HepG2 (cell line): ENCODE results near the gene GNGT2. TPM values are rescaled to one million over a fixed set of nuclear protein-coding genes. Genes with fewer than 3 reads are reported as not detected.

Experiments used
- ARNTL ChIP-seq: sonication (generic); formaldehyde crosslinking; IDR thresholded peaks from 2 replicates; pipeline ENCODE4 v1.4.0; 2020; ENCODE audit warnings: mild to moderate bottlenecking, missing genetic modification reagents
- ATF2 ChIP-seq: sonication (generic); formaldehyde crosslinking; IDR thresholded peaks from 2 replicates; pipeline ENCODE4 v1.4.0; 2020; ENCODE audit warnings: missing genetic modification reagents
- DZIP1 ChIP-seq: sonication (generic); formaldehyde crosslinking; IDR thresholded peaks from 2 replicates; pipeline ENCODE4 v1.5.0; 2020; ENCODE audit warnings: mild to moderate bottlenecking, missing genetic modification reagents
- ELF3 ChIP-seq: IDR thresholded peaks from 2 replicates; pipeline ENCODE4 v1.6.1; 2016; ENCODE audit warnings: missing genetic modification reagents, missing compliant biosample characterization
- FLYWCH1 ChIP-seq: sonication (generic); formaldehyde crosslinking; IDR thresholded peaks from 2 replicates; pipeline ENCODE4 v1.8.1; 2023; ENCODE audit warnings: mild to moderate bottlenecking, missing genetic modification reagents
- HDAC2 ChIP-seq: sonication (generic); formaldehyde crosslinking; IDR thresholded peaks from 2 replicates; pipeline ENCODE4 v1.4.0; 2020; ENCODE audit warnings: missing genetic modification reagents
- HNF1B ChIP-seq: sonication (generic); formaldehyde crosslinking; IDR thresholded peaks from 2 replicates; pipeline ENCODE4 v1.5.1; 2020; ENCODE audit warnings: mild to moderate bottlenecking, moderate library complexity, missing genetic modification reagents
- HOXA3 ChIP-seq: sonication (generic); formaldehyde crosslinking; IDR thresholded peaks from 2 replicates; pipeline ENCODE4 v1.5.0; 2020; ENCODE audit warnings: missing genetic modification reagents
- JUNB ChIP-seq: sonication (generic); formaldehyde crosslinking; IDR thresholded peaks from 2 replicates; pipeline ENCODE4 v1.8.0; 2022; ENCODE audit warnings: missing genetic modification reagents, mild to moderate bottlenecking, borderline replicate concordance
- MXI1 ChIP-seq: IDR thresholded peaks from 3 replicates; pipeline ENCODE4 v1.6.1; 2012; ENCODE audit warnings: low read depth, low read length, inconsistent platforms, borderline replicate concordance
- RAD51 ChIP-seq: fragments of 450-650 bp; IDR thresholded peaks from 2 replicates; pipeline ENCODE4 v1.6.1; 2016; ENCODE audit warnings: borderline replicate concordance
- SKI ChIP-seq: fragments of 450-650 bp; IDR thresholded peaks from one replicate; pipeline ENCODE4 v1.6.1; 2018; ENCODE audit warnings: mild to moderate bottlenecking; ENCODE audit not compliant: partially characterized antibody
- SMC3 ChIP-seq: IDR thresholded peaks from 2 replicates; pipeline ENCODE4 v1.6.1; 2011; ENCODE audit warnings: low read length, improper control_type of control experiment
- STAG1 ChIP-seq: sonication (generic); formaldehyde crosslinking; IDR thresholded peaks from 2 replicates; pipeline ENCODE4 v1.4.0; 2020; ENCODE audit warnings: missing genetic modification reagents
- XRCC5 ChIP-seq: fragments of 200-400 bp; formaldehyde crosslinking; optimal IDR thresholded peaks from 2 replicates; pipeline ENCODE3; 2017; ENCODE audit warnings: mild to moderate bottlenecking, low read length
- ZNF337 ChIP-seq: sonication (generic); formaldehyde crosslinking; IDR thresholded peaks from 2 replicates; pipeline ENCODE4 v1.5.1; 2020; ENCODE audit warnings: missing genetic modification reagents, low read depth, mild to moderate bottlenecking, borderline replicate concordance
- ZNF451 ChIP-seq: sonication (generic); formaldehyde crosslinking; IDR thresholded peaks from 2 replicates; pipeline ENCODE4 v1.5.0; 2020; ENCODE audit warnings: mild to moderate bottlenecking, missing genetic modification reagents
- ZNF512B ChIP-seq: sonication (generic); formaldehyde crosslinking; IDR thresholded peaks from 2 replicates; pipeline ENCODE4 v1.5.1; 2020; ENCODE audit warnings: missing genetic modification reagents, mild to moderate bottlenecking, borderline replicate concordance
- ZNF670 ChIP-seq: sonication (generic); formaldehyde crosslinking; IDR thresholded peaks from 2 replicates; pipeline ENCODE4 v1.8.0; 2022; ENCODE audit warnings: mild to moderate bottlenecking, missing genetic modification reagents, borderline replicate concordance
- ZNF792 ChIP-seq: IDR thresholded peaks from 2 replicates; pipeline ENCODE4 v1.6.1; 2016
- polyA plus RNA-seq, 8 experiments: library from polyadenylated mRNA; depleted of rRNA in 3 of 8; stranded (reverse) in 7 of 8; unstranded in 1 of 8; fragments of >200 nt; fragmentation: Illumina TruSeq in 4 of 8; extraction: Trizol in 4 of 8; gene quantifications; 2 replicates each; pipeline versions ENCODE4 v1.2.1 to v1.2.3, GENCODE V29; 2011 to 2016; ENCODE audit warnings: low read depth in 4 of 8, missing spikeins in 1 of 8, mixed read lengths in 1 of 8; ENCODE audit not compliant: insufficient read depth in 1 of 8
- total RNA-seq, 5 experiments: library from RNA; depleted of rRNA; stranded (reverse); fragments of >200 nt; fragmentation: Illumina TruSeq; extraction: Trizol; gene quantifications; 2 replicates each; pipeline ENCODE4 v1.2.3, GENCODE V29; 2016; ENCODE audit warnings: low read depth in 1 of 5

Gene GNGT2
- total and polyA plus RNA-seq, 2 of the 13 experiments (the other 11 are each of a cell fraction or from before 2014, with no cell fraction given): not detected

- TF ChIP-seq HNF1B (CRISPR knock-in tag): 0 out of 2 replicates have a peak, but pooled peaks have one; percentile 36
- no peak for TF ChIP-seq RAD51
- no peak for TF ChIP-seq MXI1
- no peak for TF ChIP-seq ZNF451
- TF ChIP-seq ARNTL (CRISPR knock-in tag): no peak
- 0 out of 2 replicates have a peak, but pooled peaks have one; percentile 23 for TF ChIP-seq ELF3 (CRISPR knock-in tag)
- TF ChIP-seq SMC3: peak; percentile 69
- no peak for TF ChIP-seq DZIP1 (CRISPR knock-in tag)
- TF ChIP-seq ZNF337: no peak
- no peak for TF ChIP-seq ATF2 (CRISPR knock-in tag)
- TF ChIP-seq ZNF792 (CRISPR knock-in tag): no peak
- TF ChIP-seq STAG1 (CRISPR knock-in tag): peak; percentile 80
- TF ChIP-seq SKI: no peak
- peak; percentile 75 for TF ChIP-seq XRCC5
- no peak for TF ChIP-seq ZNF512B (CRISPR knock-in tag)
- 0 out of 2 replicates have a peak, but pooled peaks have one; percentile 16 for TF ChIP-seq HOXA3
- no peak for TF ChIP-seq JUNB (CRISPR knock-in tag)
- no peak for TF ChIP-seq HDAC2 (CRISPR knock-in tag)
- TF ChIP-seq FLYWCH1 (CRISPR knock-in tag): no peak
- TF ChIP-seq ZNF670 (CRISPR knock-in tag): no peak
Measured at GRCh38 chr17:49180303-49180702, 30.1 kb downstream of the GNGT2 start (continued).
